Measurements from ENCODE around the gene YIPF1. TPM values are rescaled to one million over a fixed set of nuclear protein-coding genes. Genes with fewer than 3 reads are reported as not detected.

Gene YIPF1
- polyA plus RNA-seq, 3 donors, result 24.4 to 51.9 (median 42.1) TPM

GRCh38 chr1:53811414-53811851 lies 78.2 kb downstream of the YIPF1 start:
- Histone ChIP-seq H3K4me3 (replicated peaks in 1 of 3; ENCODE audit: low read depth in 2 of 3, low read length in 3 of 3) (no peak overlapping the region), H2AFZ (ENCODE audit: insufficient read depth, low read depth, low read length, poor library complexity, severe bottlenecking) (no peak overlapping the region), H3K9ac (ENCODE audit: insufficient read depth, low read length, poor library complexity, severe bottlenecking) (no peak overlapping the region), H3K4me1 (ENCODE audit: control insufficient read depth in 1 of 2, insufficient read depth in 2 of 2, low read length in 2 of 2) (no peaks in the 10 kb centered on the region), H3K4me2 (replicated peaks; ENCODE audit: extremely low read depth, low read length, poor library complexity, severe bottlenecking) (no peak overlapping the region), H3K36me3 (replicated peaks in 1 of 2; ENCODE audit: control insufficient read depth in 1 of 2, insufficient read depth in 2 of 2, low read length in 2 of 2) (peaks cover 17 to 64% of the 10 kb centered on the region in 2 donors), H3K27ac (ENCODE audit: low read depth in 1 of 2, low read length in 2 of 2) (peak overlapping the region in 1 of 2 donors; percentile 31), H4K20me1 (ENCODE audit: insufficient read depth, low read length) (no peaks in the 10 kb centered on the region), H3K27me3 (ENCODE audit: control insufficient read depth in 2 of 2, insufficient read depth in 2 of 2, low read length in 2 of 2) (no peaks in the 10 kb centered on the region), H3K9me3 (replicated peaks in 1 of 2; ENCODE audit: control insufficient read depth in 1 of 2, insufficient read depth in 1 of 2, low read length in 2 of 2) (no peaks in the 10 kb centered on the region), H3K79me2 (ENCODE audit: insufficient read depth, low read length) (no peaks in the 10 kb centered on the region)
- no peaks in the 10 kb centered on the region for H3K9me3 Mint-ChIP-seq
- peaks cover 0 to 2% (median 0%) of the 10 kb centered on the region in 3 donors for H3K27me3 Mint-ChIP-seq (ENCODE audit: low read depth in 3 of 3)
- no peak for DNase-seq
- no peak for TF ChIP-seq CTCF (IDR thresholded peaks at IDR 0.05)
- H3K27ac Mint-ChIP-seq, result peak overlapping the region in 3 of 7 donors; percentile 21 to 52 (median 35)
- no peak overlapping the region for H3K4me3 Mint-ChIP-seq
- intact Hi-C loops (cut with micrococcal nuclease), result no loop called here
- H3K36me3 Mint-ChIP-seq, result peaks cover 72 to 89% of the 10 kb centered on the region in 2 donors
- 100% methylated on average over 1 of the region's 4 CpGs for WGBS (ENCODE audit: insufficient coverage)
- H3K4me1 Mint-ChIP-seq, result no peaks in the 10 kb centered on the region

DNA sequence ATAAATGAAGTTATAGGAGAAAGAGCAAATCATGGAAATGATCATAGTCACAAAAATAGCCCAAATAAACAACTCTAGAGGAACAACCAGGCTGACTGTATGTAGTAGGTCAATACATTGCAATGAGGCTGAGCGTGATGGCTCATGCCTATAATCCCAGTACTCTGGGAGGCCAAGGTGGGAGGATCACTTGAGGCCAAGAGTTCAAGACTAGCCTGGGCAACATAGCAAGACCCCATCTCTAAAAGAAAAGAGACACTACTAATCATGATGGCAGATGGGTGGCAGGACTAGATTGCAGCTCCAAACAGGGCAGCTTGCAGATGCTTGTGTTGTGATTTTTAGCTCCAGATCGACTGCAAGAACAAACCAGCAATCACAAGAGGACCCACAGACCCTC lies 79.1 kb downstream of the YIPF1 start:
- Histone ChIP-seq H3K79me2 (ENCODE audit: insufficient read depth, low read length) (no peaks in the 10 kb centered on the region), H3K4me2 (replicated peaks; ENCODE audit: extremely low read depth, low read length, poor library complexity, severe bottlenecking) (no peak overlapping the region), H2AFZ (ENCODE audit: insufficient read depth, low read depth, low read length, poor library complexity, severe bottlenecking) (no peak overlapping the region), H3K4me1 (ENCODE audit: control insufficient read depth in 1 of 2, insufficient read depth in 2 of 2, low read length in 2 of 2) (no peaks in the 10 kb centered on the region), H3K9ac (ENCODE audit: insufficient read depth, low read length, poor library complexity, severe bottlenecking) (no peak overlapping the region), H3K4me3 (replicated peaks in 1 of 3; ENCODE audit: low read depth in 2 of 3, low read length in 3 of 3) (no peak overlapping the region), H4K20me1 (ENCODE audit: insufficient read depth, low read length) (no peaks in the 10 kb centered on the region), H3K27ac (ENCODE audit: low read depth in 1 of 2, low read length in 2 of 2) (no peak overlapping the region), H3K27me3 (ENCODE audit: control insufficient read depth in 2 of 2, insufficient read depth in 2 of 2, low read length in 2 of 2) (no peaks in the 10 kb centered on the region), H3K36me3 (replicated peaks in 1 of 2; ENCODE audit: control insufficient read depth in 1 of 2, insufficient read depth in 2 of 2, low read length in 2 of 2) (peaks cover 21 to 69% of the 10 kb centered on the region in 2 donors), H3K9me3 (replicated peaks in 1 of 2; ENCODE audit: control insufficient read depth in 1 of 2, insufficient read depth in 1 of 2, low read length in 2 of 2) (no peaks in the 10 kb centered on the region)
- TF ChIP-seq CTCF (IDR thresholded peaks at IDR 0.05), result no peak
- intact Hi-C loops (cut with micrococcal nuclease), result no loop called here
- Mint-ChIP-seq H3K4me1 (no peaks in the 10 kb centered on the region), H3K36me3 (peaks cover 65 to 86% of the 10 kb centered on the region in 2 donors), H3K27me3 (ENCODE audit: low read depth in 3 of 3) (peaks cover 0 to 2% (median 0%) of the 10 kb centered on the region in 3 donors), H3K27ac (no peak overlapping the region), H3K4me3 (no peak overlapping the region), H3K9me3 (no peaks in the 10 kb centered on the region)
- no peak for DNase-seq
- WGBS (ENCODE audit: insufficient coverage), result no CpG with 5 or more reads among the region's 2 CpGs
